ENCODE results near the gene MAJIN. TPM values are rescaled to one million over a fixed set of nuclear protein-coding genes. Genes with fewer than 3 reads are reported as not detected.
"Not testable (repeated sequence)": the region's sequence is repeated elsewhere in the genome, so short reads cannot be mapped to it uniquely, and the experiment has no call there.

Gene MAJIN
- total RNA-seq, 2 experiments from 2014 or later: 0.15 to 0.33 TPM

DNA sequence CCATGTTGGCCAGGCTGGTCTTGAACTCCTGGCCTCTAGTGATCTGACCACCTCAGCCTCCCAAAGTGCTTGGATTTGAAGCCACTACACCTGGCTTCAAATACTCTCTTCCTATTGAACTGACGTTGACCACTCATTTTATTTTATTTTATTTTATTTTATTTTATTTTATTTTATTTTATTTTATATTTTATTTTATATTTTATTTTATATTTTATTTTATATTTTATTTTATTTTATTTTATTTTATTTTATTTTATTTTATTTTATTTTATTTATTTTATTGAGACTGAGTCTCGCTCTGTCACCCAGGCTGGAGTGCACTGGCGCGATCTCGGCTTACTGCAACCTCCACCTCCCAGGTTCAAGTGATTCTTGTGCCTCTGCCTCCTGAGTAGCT is 11.4 kb upstream of the MAJIN start:
- H3K9me3 Mint-ChIP-seq; H3K36me3 Mint-ChIP-seq (ENCODE audit: low read depth); CTCF ChIA-PET; DNase-seq; H3K4me3 Mint-ChIP-seq; H3K4me1 Mint-ChIP-seq; POLR2A ChIA-PET; H3K27ac Mint-ChIP-seq: not testable (repeated sequence)
- peaks cover 12% of the 10 kb centered on the region for H3K27me3 Mint-ChIP-seq

DNA sequence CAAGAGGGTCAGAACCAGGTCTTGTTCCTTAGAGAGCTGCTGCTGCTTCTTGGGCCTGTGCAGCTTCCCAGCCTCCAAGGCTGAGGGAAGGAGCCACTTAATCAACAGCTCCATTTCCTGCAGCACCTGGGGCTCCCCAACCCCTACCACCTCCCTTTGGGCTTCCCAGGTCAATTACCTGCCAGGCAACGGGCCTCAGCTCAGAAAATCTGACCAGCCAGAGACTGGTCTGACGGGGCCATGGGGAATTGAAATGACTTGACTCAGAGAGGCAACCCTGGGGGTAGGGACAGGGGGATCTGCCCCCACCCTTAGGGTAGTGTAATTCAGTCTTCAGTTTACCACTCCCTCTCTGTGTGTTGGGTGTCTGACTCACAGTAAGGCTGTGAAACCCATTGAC is 4.7 kb upstream of the MAJIN start:
- Mint-ChIP-seq H3K4me1 (peaks cover 17% of the 10 kb centered on the region), H3K27me3 (peaks cover 4% of the 10 kb centered on the region), H3K9me3 (no peaks in the 10 kb centered on the region), H3K4me3 (no peak overlapping the region), H3K27ac (no peak overlapping the region), H3K36me3 (ENCODE audit: low read depth) (no peaks in the 10 kb centered on the region)
- ChIA-PET POLR2A (no interaction called here), CTCF (no interaction called here)
- no peak for DNase-seq

DNA sequence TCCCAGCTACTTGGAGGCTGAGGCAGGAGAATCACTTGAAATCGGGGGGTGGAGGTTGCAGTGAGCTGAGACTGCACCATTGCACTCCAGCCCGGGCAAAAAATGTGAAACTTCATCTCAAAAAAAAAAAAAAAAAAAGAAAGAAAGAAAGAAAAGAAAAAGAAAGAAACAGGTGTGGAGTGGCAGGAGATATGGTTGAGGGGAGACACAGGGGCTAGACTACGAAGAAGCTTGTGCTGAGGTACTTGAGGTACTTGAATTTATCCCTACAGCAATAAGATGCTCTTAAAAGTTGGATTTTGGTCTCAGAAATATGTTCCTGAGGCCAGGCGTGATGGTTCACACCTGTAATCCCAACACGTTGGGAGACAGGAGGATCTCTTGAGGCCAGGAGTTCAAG is 2.2 kb upstream of the MAJIN start:
- Mint-ChIP-seq H3K27ac (no peak overlapping the region), H3K27me3 (no peaks in the 10 kb centered on the region), H3K4me3 (no peak overlapping the region), H3K36me3 (ENCODE audit: low read depth) (no peaks in the 10 kb centered on the region), H3K9me3 (no peaks in the 10 kb centered on the region), H3K4me1 (peaks cover 35% of the 10 kb centered on the region)
- CTCF ChIA-PET: interaction anchor here (0.7 kb wide), 1 partner anchor 14 kb away, joined by 6 read pairs; no protein-coding TSS in a partner anchor
- DNase-seq: no peak
- POLR2A ChIA-PET: no interaction called here

DNA sequence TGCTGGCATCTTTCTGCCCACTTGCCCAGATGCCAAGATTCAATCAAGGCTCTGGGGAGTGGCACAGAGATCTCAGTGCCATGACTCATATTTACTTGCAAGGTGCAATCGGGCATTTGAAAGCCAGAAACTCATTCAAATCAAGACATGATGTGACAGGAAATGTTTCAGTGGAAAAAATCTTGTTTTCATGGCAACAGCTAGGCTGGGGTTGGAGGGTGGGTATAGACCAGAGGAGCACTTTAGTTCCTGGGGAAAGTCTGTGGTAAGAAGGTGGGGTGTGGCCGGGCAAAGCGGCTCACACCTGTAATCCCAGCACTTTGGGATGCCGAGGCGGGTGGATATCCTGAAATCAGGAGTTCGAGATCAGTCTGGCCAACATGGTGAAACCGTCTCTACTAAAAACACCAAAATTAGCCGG is 1.2 kb downstream of the MAJIN start:
- Mint-ChIP-seq H3K4me1 (peaks cover 56% of the 10 kb centered on the region), H3K9me3 (no peaks in the 10 kb centered on the region), H3K27me3 (no peaks in the 10 kb centered on the region), H3K27ac (peak overlapping the region; percentile 69), H3K36me3 (ENCODE audit: low read depth) (no peaks in the 10 kb centered on the region), H3K4me3 (peak overlapping the region; percentile 62)
- ChIA-PET CTCF (interaction anchor here (0.6 kb wide), 1 partner anchor 624 kb away, joined by 3 read pairs; no protein-coding TSS in a partner anchor), POLR2A (no interaction called here)
- DNase-seq: peak; percentile 29

DNA sequence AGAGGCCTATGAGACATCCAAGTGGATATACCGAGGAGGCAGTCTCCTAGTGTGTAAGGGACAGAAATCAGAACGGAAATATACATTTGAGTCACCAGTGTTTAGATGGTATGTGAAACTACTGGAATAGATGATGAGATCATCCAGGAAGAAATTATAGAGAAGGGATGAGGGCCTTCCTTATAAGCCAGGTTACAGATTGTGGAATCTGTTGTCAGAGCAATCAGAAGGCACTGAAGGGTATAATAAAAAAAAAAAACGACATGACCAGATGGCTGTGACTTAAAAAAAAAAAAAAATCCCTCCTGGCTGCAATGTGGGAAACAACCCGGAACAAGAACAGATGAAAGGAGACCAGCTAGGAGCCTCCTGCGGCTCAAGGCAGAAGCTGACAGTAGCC is 2.7 kb downstream of the MAJIN start:
- CTCF ChIA-PET: no interaction called here
- no peaks in the 10 kb centered on the region for H3K9me3 Mint-ChIP-seq

DNA sequence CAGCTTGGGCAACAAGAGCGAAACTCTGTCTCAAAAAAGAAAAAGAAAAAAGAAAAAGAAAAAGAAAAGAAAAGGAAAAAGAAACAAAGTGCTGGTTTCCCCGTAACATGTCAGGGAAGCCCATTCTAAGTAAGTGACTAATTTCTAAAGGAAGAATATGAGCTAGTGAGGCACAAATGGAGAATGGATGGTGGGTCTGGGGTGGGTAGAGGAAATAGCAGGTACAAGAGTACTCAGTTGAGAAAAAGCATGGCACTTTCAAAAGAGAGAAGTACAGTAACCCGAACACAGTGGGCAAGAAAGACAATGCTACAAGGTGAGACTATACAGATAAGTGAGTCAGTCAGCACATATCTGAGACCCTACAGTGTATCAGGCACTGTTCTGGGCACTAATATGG is 4.5 kb downstream of the MAJIN start:
- ChIA-PET CTCF (interaction anchor here (1.1 kb wide), 1 partner anchor 108 kb away, joined by 3 read pairs; no protein-coding TSS in a partner anchor), POLR2A (interaction anchor here (0.9 kb wide), 1 partner anchor 30 kb away, joined by 3 read pairs; no protein-coding TSS in a partner anchor)
- H3K27me3 Mint-ChIP-seq: no peaks in the 10 kb centered on the region
- no peak for DNase-seq
- no peaks in the 10 kb centered on the region for H3K9me3 Mint-ChIP-seq
- H3K27ac Mint-ChIP-seq: peak overlapping the region; percentile 2
- H3K4me3 Mint-ChIP-seq: no peak overlapping the region
- H3K4me1 Mint-ChIP-seq: peaks cover 55% of the 10 kb centered on the region
- no peaks in the 10 kb centered on the region for H3K36me3 Mint-ChIP-seq (ENCODE audit: low read depth)

More for the DNA sequence above, 2.7 kb downstream of the MAJIN start:
- Mint-ChIP-seq H3K4me3 (no peak overlapping the region), H3K27ac (peak overlapping the region; percentile 13), H3K4me1 (peaks cover 59% of the 10 kb centered on the region), H3K27me3 (no peaks in the 10 kb centered on the region), H3K36me3 (ENCODE audit: low read depth) (no peaks in the 10 kb centered on the region)
- POLR2A ChIA-PET: no interaction called here
- DNase-seq: no peak

DNA sequence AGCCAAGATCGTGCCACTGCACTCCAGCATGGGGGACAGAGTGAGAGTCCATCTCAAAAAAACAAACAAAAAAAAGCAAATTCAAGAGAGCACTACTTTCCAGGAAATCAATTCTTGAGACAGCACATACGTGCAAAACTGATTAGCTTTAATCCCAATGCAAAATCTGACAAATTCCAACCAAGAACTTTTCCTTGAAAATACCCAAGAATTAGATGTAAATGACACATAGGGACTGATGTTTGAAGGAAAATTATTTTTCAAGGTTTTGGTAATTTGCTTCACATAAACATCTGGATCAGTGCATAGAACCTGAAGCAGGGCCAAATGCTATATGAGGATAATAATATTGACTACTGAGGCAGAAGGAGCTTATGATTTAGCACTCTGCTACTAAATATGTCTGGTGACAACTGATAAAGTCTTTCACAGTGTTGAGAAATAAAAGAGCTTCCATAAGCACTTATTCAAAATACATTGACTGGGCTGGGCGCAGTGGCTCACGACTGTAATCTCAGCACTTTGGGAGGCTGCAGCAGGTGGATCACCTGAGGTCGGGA is 8.8 kb downstream of the MAJIN start:
- ChIA-PET POLR2A (interaction anchor here (1.1 to 1.5 kb wide), 2 partner anchors 9 to 51 kb away, joined by 3 read pairs; partner anchors contain the start of genes ARL2 and MAJIN), CTCF (interaction anchor here (1.0 kb wide), 1 partner anchor 15 kb away, joined by 4 read pairs; no protein-coding TSS in a partner anchor)
- Mint-ChIP-seq H3K36me3 (ENCODE audit: low read depth) (no peaks in the 10 kb centered on the region), H3K27ac (no peak overlapping the region), H3K4me1 (peaks cover 26% of the 10 kb centered on the region), H3K4me3 (no peak overlapping the region), H3K27me3 (peaks cover 6% of the 10 kb centered on the region), H3K9me3 (no peaks in the 10 kb centered on the region)
- no peak for DNase-seq

DNA sequence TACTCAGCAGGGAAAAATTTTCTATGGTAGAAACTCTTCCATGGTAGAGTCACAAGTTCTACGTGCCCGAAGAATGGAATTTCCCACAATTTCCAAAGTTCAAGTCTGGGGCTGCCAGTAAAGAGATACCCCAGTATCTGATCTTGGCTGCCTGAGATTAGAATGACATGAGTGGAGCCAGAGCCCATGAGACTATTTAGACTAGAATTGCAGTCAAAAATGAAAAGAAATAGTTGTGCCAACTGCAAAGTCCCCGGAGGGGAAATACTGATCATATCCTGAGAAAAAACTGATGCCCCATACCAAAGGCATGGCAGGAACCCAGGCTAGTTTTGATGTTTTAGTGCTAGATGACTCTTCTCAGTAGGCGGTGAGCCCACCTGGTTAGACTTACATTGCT is 11.2 kb downstream of the MAJIN start:
- Mint-ChIP-seq H3K27me3 (peaks cover 6% of the 10 kb centered on the region), H3K9me3 (no peaks in the 10 kb centered on the region), H3K4me1 (peaks cover 10% of the 10 kb centered on the region), H3K36me3 (ENCODE audit: low read depth) (no peaks in the 10 kb centered on the region), H3K27ac (no peak overlapping the region), H3K4me3 (no peak overlapping the region)
- no peak for DNase-seq
- ChIA-PET POLR2A (no interaction called here), CTCF (interaction anchor here (0.7 kb wide), 1 partner anchor 1604 kb away, joined by 3 read pairs; no protein-coding TSS in a partner anchor)

DNA sequence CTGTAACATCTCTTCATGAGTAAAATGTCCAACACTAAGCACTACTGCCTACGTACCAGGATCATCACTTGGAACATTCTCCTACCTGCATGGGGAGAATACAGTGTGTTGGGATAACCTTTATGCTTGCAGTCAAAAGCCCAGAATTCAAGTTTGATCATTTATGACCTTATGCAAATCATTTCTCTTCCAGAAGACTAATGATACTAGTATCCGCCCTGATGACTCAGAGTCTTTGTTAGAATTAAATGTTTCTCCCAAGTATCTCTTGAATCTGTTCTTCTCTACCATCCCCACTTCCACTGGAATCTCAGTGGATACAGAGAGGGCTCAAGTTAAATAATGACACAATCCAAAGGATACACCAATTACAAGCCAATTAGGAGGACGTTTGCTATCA is 12.4 kb downstream of the MAJIN start:
- H3K9me3 Mint-ChIP-seq: no peaks in the 10 kb centered on the region
- peaks cover 3% of the 10 kb centered on the region for H3K4me1 Mint-ChIP-seq
- peaks cover 10% of the 10 kb centered on the region for H3K27me3 Mint-ChIP-seq
- H3K27ac Mint-ChIP-seq: no peak overlapping the region
- CTCF ChIA-PET: no interaction called here
- no peak for DNase-seq
- POLR2A ChIA-PET: no interaction called here
- H3K36me3 Mint-ChIP-seq (ENCODE audit: low read depth): no peaks in the 10 kb centered on the region
- H3K4me3 Mint-ChIP-seq: no peak overlapping the region

DNA sequence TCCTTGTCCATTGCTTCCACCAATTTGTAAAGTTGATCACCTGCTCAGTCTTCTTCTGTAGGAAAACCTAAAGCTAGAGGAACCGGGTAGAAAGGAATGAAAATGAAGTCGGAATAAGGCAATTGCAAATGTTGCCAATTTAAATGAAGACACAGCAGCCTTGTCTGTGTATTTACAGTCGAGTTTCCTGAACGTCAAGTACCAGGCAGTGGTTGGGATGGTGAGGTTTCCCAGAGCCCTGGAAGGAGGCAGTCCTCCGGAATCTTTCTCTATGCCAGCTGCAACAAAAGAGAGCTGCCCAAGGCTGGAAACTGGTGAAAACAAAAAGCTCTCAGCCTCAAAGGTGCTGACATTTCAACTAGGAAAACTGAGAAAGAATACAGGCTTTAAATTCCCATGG is 17.7 kb downstream of the MAJIN start:
- H3K36me3 Mint-ChIP-seq (ENCODE audit: low read depth): no peaks in the 10 kb centered on the region
- no peaks in the 10 kb centered on the region for H3K4me1 Mint-ChIP-seq
- POLR2A ChIA-PET: interaction anchor here (1.1 to 1.4 kb wide), 2 partner anchors 11 to 18 kb away, joined by 3 read pairs; partner anchors contain the start of gene MAJIN
- H3K9me3 Mint-ChIP-seq: no peaks in the 10 kb centered on the region
- CTCF ChIA-PET: interaction anchor here (1.5 kb wide), 1 partner anchor 30 kb away, joined by 4 read pairs; the partner anchor contains the start of gene PPP2R5B
- H3K4me3 Mint-ChIP-seq: no peak overlapping the region
- H3K27ac Mint-ChIP-seq: no peak overlapping the region
- H3K27me3 Mint-ChIP-seq: peaks cover 15% of the 10 kb centered on the region
- DNase-seq: no peak

DNA sequence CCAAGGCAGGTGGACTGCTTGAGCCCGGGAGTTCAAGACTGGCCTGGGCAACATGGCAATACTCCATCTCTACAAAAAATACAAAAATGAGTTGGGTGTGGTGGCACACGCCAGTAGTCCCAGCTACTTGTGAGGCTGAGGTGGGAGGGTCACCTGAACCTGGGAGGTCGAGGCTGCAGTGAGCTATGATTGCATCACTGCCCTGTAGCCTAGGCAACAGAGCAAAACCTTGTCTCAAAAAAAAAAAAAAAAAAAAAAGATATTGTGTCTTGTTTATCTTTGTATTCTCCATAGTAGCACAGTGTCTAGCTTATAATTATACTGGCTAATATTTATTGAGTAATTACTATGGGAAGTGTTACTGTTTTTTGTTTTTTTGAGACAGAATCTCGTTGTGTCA is 20.4 kb downstream of the MAJIN start:
- H3K4me1 Mint-ChIP-seq: no peaks in the 10 kb centered on the region
- POLR2A ChIA-PET: interaction anchor here (0.6 kb wide), 1 partner anchor 52 kb away, joined by 4 read pairs; no protein-coding TSS in a partner anchor
- no peak overlapping the region for H3K27ac Mint-ChIP-seq

DNA sequence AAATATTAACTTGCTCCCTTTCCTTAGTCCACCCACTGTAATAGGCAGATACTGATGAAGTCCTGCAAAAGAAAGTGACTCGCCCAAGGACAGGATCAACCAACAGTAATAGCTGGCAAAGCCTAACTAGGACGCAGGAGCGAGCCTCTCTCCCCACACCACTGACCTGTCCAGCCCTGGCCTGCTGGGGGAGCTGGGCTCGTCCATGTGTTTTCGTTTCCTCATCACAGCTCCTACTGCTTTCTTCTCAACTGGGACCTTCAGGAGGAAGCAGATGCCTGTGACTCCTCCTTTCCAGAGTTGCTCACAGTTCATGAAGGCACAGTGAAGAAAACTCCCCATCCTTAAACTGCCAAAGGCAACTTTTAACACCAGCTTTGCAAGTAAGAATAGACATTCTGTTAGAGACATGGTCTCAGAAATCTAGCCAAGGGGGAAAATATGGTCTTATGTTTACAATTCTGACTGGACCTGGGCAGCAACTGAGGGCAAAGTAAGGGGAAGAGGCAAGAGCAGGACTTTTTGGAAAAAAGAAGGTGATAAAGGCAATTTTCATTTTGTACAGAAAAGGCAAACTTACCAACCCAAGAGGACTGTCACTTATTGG is 24.6 kb downstream of the MAJIN start:
- Mint-ChIP-seq H3K9me3 (no peaks in the 10 kb centered on the region), H3K4me1 (no peaks in the 10 kb centered on the region), H3K27ac (no peak overlapping the region), H3K4me3 (no peak overlapping the region), H3K27me3 (peaks cover 22% of the 10 kb centered on the region), H3K36me3 (ENCODE audit: low read depth) (no peaks in the 10 kb centered on the region)
- DNase-seq: no peak
- CTCF ChIA-PET: interaction anchor here (0.7 kb wide), 1 partner anchor 15 kb away, joined by 4 read pairs; no protein-coding TSS in a partner anchor
- POLR2A ChIA-PET: no interaction called here

More for the DNA sequence above, 20.4 kb downstream of the MAJIN start:
- CTCF ChIA-PET: interaction anchor here (0.7 kb wide), 2 partner anchors 9 to 18 kb away, joined by 3 to 5 read pairs; no protein-coding TSS in a partner anchor
- Mint-ChIP-seq H3K9me3 (no peaks in the 10 kb centered on the region), H3K4me3 (no peak overlapping the region), H3K27me3 (peaks cover 15% of the 10 kb centered on the region), H3K36me3 (ENCODE audit: low read depth) (no peaks in the 10 kb centered on the region)
- DNase-seq: no peak

DNA sequence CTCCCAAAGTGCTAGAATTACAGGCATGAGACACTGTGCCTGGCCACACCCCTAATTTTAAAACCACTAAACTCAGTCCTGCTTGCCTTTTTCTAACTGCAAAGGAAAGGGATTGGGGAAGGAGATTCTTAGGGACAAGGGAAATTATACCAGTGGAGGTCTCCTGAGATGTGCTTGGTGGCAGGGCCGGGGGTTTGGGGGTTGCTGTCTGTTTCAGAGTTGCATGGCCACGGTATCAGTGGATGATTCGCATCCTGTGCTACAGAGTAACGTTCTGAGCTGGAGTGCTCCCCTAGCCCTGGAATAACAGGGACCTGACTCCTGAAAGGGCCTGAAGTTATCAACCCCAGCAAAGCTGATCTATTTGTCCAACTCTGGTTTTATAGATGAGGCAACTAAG is 35.4 kb downstream of the MAJIN start:
- POLR2A ChIA-PET: interaction anchor here (1.0 to 1.1 kb wide), 3 partner anchors 10 to 31 kb away, joined by 3 read pairs; no protein-coding TSS in a partner anchor

More for the DNA sequence above, 35.4 kb downstream of the MAJIN start:
- H3K27ac Mint-ChIP-seq: no peak overlapping the region
- no peaks in the 10 kb centered on the region for H3K9me3 Mint-ChIP-seq
- no peaks in the 10 kb centered on the region for H3K4me1 Mint-ChIP-seq
- no peak overlapping the region for H3K4me3 Mint-ChIP-seq
- no peak for DNase-seq
- H3K27me3 Mint-ChIP-seq: peaks cover 6% of the 10 kb centered on the region
- CTCF ChIA-PET: interaction anchor here (0.9 kb wide), 1 partner anchor 12 kb away, joined by 3 read pairs; the partner anchor contains the start of gene PPP2R5B
- peaks cover 9% of the 10 kb centered on the region for H3K36me3 Mint-ChIP-seq (ENCODE audit: low read depth)
